ENCODE results near the gene ADAD2. TPM values are rescaled to one million over a fixed set of nuclear protein-coding genes. Genes with fewer than 3 reads are reported as not detected.

ADAD2 gene
- total and polyA plus RNA-seq, 10 of the 15 experiments (the other 5 are each of a cell fraction or from before 2014, with no cell fraction given), result 0.44 to 0.68 (median 0.51) TPM; not detected in 7

- TF ChIP-seq MYC (IDR thresholded peaks at IDR 0.05; ENCODE audit: insufficient read depth, insufficient read length, insufficient replicate concordance, low read length, severe bottlenecking) (no peak), ZNF687 (IDR thresholded peaks at IDR 0.05) (no peak)
These were observed 49.0 kb downstream of the ADAD2 start, which contains the start of gene KCNG4 (continued) for GRCh38 chr16:84239909-84240308.

GRCh38 chr16:84240455-84240854 lies 49.5 kb downstream of the ADAD2 start:
- FAIRE-seq (no peak), ATAC-seq (no peak), DNase-seq (ENCODE audit: low read depth, low spot score) (no peak)
- Histone ChIP-seq H3K27me3 (replicated peaks in 1 of 2; ENCODE audit: control insufficient read depth in 2 of 2, insufficient read depth in 2 of 2, low read length in 1 of 2) (peaks cover 0 to 2% of the 10 kb centered on the region in 2 experiments; a peak in 2 of 4 replicates), H3K27ac (ENCODE audit: control insufficient read depth, insufficient read depth) (no peak overlapping the region), H3K79me2 (ENCODE audit: control insufficient read depth, insufficient read depth, low read length) (no peaks in the 10 kb centered on the region), H3K9ac (ENCODE audit: control insufficient read depth, insufficient read depth, low read length) (no peak overlapping the region), H2AFZ (ENCODE audit: control insufficient read depth, low read depth, low read length) (no peak overlapping the region), H3K4me3 (no peak overlapping the region), H3K9me3 (replicated peaks; ENCODE audit: control insufficient read depth, insufficient read depth, low read length) (no peaks in the 10 kb centered on the region; the same call in 2 of the 3 replicates), H4K20me1 (ENCODE audit: control insufficient read depth, insufficient read depth) (no peaks in the 10 kb centered on the region), H3K4me2 (ENCODE audit: control insufficient read depth, insufficient read depth) (no peak overlapping the region), H3K4me1 (ENCODE audit: control insufficient read depth, insufficient read depth, low read length) (no peaks in the 10 kb centered on the region), H3K36me3 (ENCODE audit: control insufficient read depth in 2 of 2, insufficient read depth in 2 of 2, low read length in 1 of 2) (no peaks in the 10 kb centered on the region)
- in situ Hi-C loops (cut with MboI), result no loop called here
- 34% methylated on average over 2 of the region's 2 CpGs for WGBS (ENCODE audit: insufficient coverage, insufficient replicate concordance, low lambda C conversion rate, missing lambda C conversion rate)
- intact Hi-C loops (cut with micrococcal nuclease; ENCODE audit: unreplicated experiment), result no loop called here
- ChIA-PET SMC1A (ENCODE audit: uncharacterized antibody, unreplicated experiment) (no interaction called here), RAD21 (ENCODE audit: unreplicated experiment) (no interaction called here), POLR2A (no interaction called here), CTCF (no interaction called here)
- no TSS peak for BruUV-seq (replicated peaks)
- no peak for TF ChIP-seq CREB1 (IDR thresholded peaks at IDR 0.05; ENCODE audit: low read depth)
- no peak for TF ChIP-seq E2F8 (IDR thresholded peaks at IDR 0.05; ENCODE audit: low read depth, partially characterized antibody)
- no peak for TF ChIP-seq NFIC (IDR thresholded peaks at IDR 0.05; ENCODE audit: low read depth, low read length)
- no peak for TF ChIP-seq SUPT20H (IDR thresholded peaks at IDR 0.05; ENCODE audit: borderline replicate concordance, control insufficient read depth, low read depth, low read length)
- TF ChIP-seq EZH2 (IDR thresholded peaks at IDR 0.05; ENCODE audit: borderline replicate concordance, control insufficient read depth, low read depth, low read length), result no peak
- no peak for TF ChIP-seq HDAC6 (IDR thresholded peaks at IDR 0.05; ENCODE audit: unreplicated experiment)
- no peak for TF ChIP-seq ZNF24 (IDR thresholded peaks at IDR 0.05)
- no peak for TF ChIP-seq SIX5 (IDR thresholded peaks at IDR 0.05; ENCODE audit: low read depth, low read length, severe bottlenecking)
- TF ChIP-seq ZNF687 (IDR thresholded peaks at IDR 0.05), result no peak

Measured in GM12878 (cell line).